HCT116 (cell line): ENCODE measurements around the gene GMDS. TPM values are rescaled to one million over a fixed set of nuclear protein-coding genes. Genes with fewer than 3 reads are reported as not detected.

Source experiments
- ATAC-seq: fragments of 200-7000 bp; cut with Tn5 transposase; 2 replicates; pipeline ENCODE4 v1.9.1; 2020; ENCODE audit warnings: mild to moderate bottlenecking, moderate library complexity
- BruUV-seq: library from RNA; stranded (reverse); fragments of 400-500 nt; replicated peaks from 2 replicates; lab custom pipeline; 2021; lab: Mats Ljungman, UMichigan
- CTCF ChIA-PET: fragments of 300-600 bp; sonication (Branson Sonifier 250); formaldehyde crosslinking; loops from one replicate; lab custom pipeline; 2021; ENCODE audit warnings: antibody characterized with exemption; lab: Charles Lee
- POLR2A ChIA-PET: fragments of 300-600, 350-600 bp; sonication (Branson Sonifier 250); formaldehyde crosslinking; loops from one replicate; lab custom pipeline; 2021; ENCODE audit warnings: antibody characterized with exemption; lab: Charles Lee
- RAD21 ChIA-PET, 2 experiments: fragments of 300-600 bp; sonication (Branson Sonifier 250); formaldehyde crosslinking; loops; one replicate each; lab custom pipeline; 2023; ENCODE audit warnings: low total read pairs in 2 of 2; ENCODE audit not compliant: uncharacterized antibody in 2 of 2, unreplicated experiment in 2 of 2, low non-redundant PET in 1 of 2; lab: Charles Lee
- DNase-seq: peaks from one replicate; pipeline ENCODE4 v3.0.0-alpha.2; 2010; ENCODE audit warnings: low read depth, low spot score
- H2AFZ ChIP-seq: fragments of 200-600 bp; shearing (Covaris generic), sonication (generic); 2 replicates; pipeline ENCODE4 v1.6.1; 2017; ENCODE audit warnings: low read depth, mixed run types, mixed read lengths, antibody characterized with exemption, low read length; ENCODE audit not compliant: poor library complexity, severe bottlenecking
- H3K27ac ChIP-seq: 2 replicates; pipeline ENCODE4 v1.5.1; 2012; ENCODE audit warnings: low read depth, low read length
- H3K27me3 ChIP-seq: fragments of 200-600 bp; sonication (generic); 2 replicates; pipeline ENCODE4 v1.6.1; 2016; ENCODE audit warnings: mixed run types, low read length, mixed read lengths; ENCODE audit not compliant: insufficient read depth
- H3K36me3 ChIP-seq, 2 experiments: fragments of 200-500 bp in 1 of 2; fragments of 200-600 bp in 1 of 2; sonication (Bioruptor generic) in 1 of 2; sonication (generic) in 1 of 2; 2 replicates each; pipeline versions ENCODE4 v1.5.1 to v1.6.1; 2014 to 2016; ENCODE audit warnings: low read length in 2 of 2, inconsistent platforms in 1 of 2, mixed read lengths in 1 of 2, mixed run types in 1 of 2; ENCODE audit not compliant: insufficient read depth in 2 of 2, control insufficient read depth in 1 of 2
- H3K4me1 ChIP-seq, 2 experiments: fragments of 200-600 bp in 1 of 2; sonication (generic) in 1 of 2; 2 replicates each; pipeline versions ENCODE4 v1.5.1 to v1.6.1; 2012 to 2017; ENCODE audit warnings: low read length in 2 of 2, inconsistent platforms in 1 of 2, mild to moderate bottlenecking in 1 of 2, mixed read lengths in 1 of 2, mixed run types in 1 of 2, moderate library complexity in 1 of 2; ENCODE audit not compliant: insufficient read depth in 2 of 2, control insufficient read depth in 1 of 2
- H3K4me2 ChIP-seq: fragments of 200-600 bp; sonication (generic); 2 replicates; pipeline ENCODE4 v1.6.1; 2017; ENCODE audit warnings: mixed run types, low read length, mixed read lengths
- H3K4me3 ChIP-seq, 2 experiments: fragments of 200-600 bp in 1 of 2; sonication (generic) in 1 of 2; replicated peaks in 1 of 2; 2 replicates each; pipeline ENCODE4 v1.5.1; 2011 to 2016; ENCODE audit warnings: low read length in 2 of 2, control low read depth in 1 of 2, low read depth in 1 of 2, mild to moderate bottlenecking in 1 of 2, mixed read lengths in 1 of 2, mixed run types in 1 of 2
- H3K79me2 ChIP-seq: fragments of 200-600 bp; sonication (generic); 2 replicates; pipeline ENCODE4 v1.6.1; 2017; ENCODE audit warnings: mild to moderate bottlenecking, mixed run types, low read length, moderate library complexity, mixed read lengths; ENCODE audit not compliant: insufficient read depth
- H3K9ac ChIP-seq: fragments of 200-600 bp; sonication (generic); 2 replicates; pipeline ENCODE4 v1.6.1; 2016; ENCODE audit warnings: low read length, mixed read lengths
- H3K9me2 ChIP-seq: fragments of 200-600 bp; sonication (generic), shearing (Covaris generic); 2 replicates; pipeline ENCODE4 v1.6.1; 2017; ENCODE audit warnings: mixed run types, mild to moderate bottlenecking, moderate library complexity; ENCODE audit not compliant: insufficient read depth
- H3K9me3 ChIP-seq, 2 experiments: fragments of 200-500 bp in 1 of 2; fragments of 200-600 bp in 1 of 2; sonication (Bioruptor generic) in 1 of 2; sonication (generic) in 1 of 2; 2 replicates each; pipeline ENCODE4 v1.6.1; 2014 to 2017; ENCODE audit warnings: low read length in 2 of 2, mixed read lengths in 2 of 2, inconsistent platforms in 1 of 2, low read depth in 1 of 2, mild to moderate bottlenecking in 1 of 2, mixed run types in 1 of 2, moderate library complexity in 1 of 2; ENCODE audit not compliant: control insufficient read depth in 1 of 2, insufficient read depth in 1 of 2
- H4K20me1 ChIP-seq: fragments of 200-600 bp; sonication (generic), shearing (Covaris generic); 2 replicates; pipeline ENCODE4 v1.6.1; 2017; ENCODE audit warnings: mixed run types, mild to moderate bottlenecking, moderate library complexity; ENCODE audit not compliant: insufficient read depth
- CEBPB ChIP-seq: IDR thresholded peaks from 2 replicates; pipeline ENCODE4 v1.6.1; 2012; ENCODE audit warnings: low read depth
- ELF1 ChIP-seq: IDR thresholded peaks from 2 replicates; pipeline ENCODE4 v1.6.1; 2012; ENCODE audit warnings: low read depth, borderline replicate concordance
- EZH2 ChIP-seq: fragments of 200-600 bp; sonication (generic); IDR thresholded peaks from 2 replicates; pipeline ENCODE4 v1.6.1; 2017; ENCODE audit warnings: antibody characterized with exemption, mixed run types
- POLR2A ChIP-seq: IDR thresholded peaks from 2 replicates; pipeline ENCODE4 v1.7.0; 2011; ENCODE audit warnings: borderline replicate concordance; ENCODE audit not compliant: insufficient read depth, insufficient read length; ENCODE audit errors: extremely low read depth
- RAD21 ChIP-seq: IDR thresholded peaks from 2 replicates; pipeline ENCODE4 v1.6.1; 2012; ENCODE audit warnings: low read depth, mild to moderate bottlenecking
- SIN3A ChIP-seq: IDR thresholded peaks from 2 replicates; pipeline ENCODE4 v1.6.1; 2012; ENCODE audit warnings: low read depth
- YY1 ChIP-seq: IDR thresholded peaks from 2 replicates; pipeline ENCODE4 v1.6.1; 2011; ENCODE audit warnings: low read length, low read depth, moderate library complexity, mild to moderate bottlenecking; ENCODE audit not compliant: insufficient replicate concordance; ENCODE audit errors: extremely low read depth
- ZNF274 ChIP-seq: fragments of 200-500 bp; sonication (Bioruptor generic); IDR thresholded peaks from 2 replicates; pipeline ENCODE4 v1.6.1; 2014; ENCODE audit warnings: mild to moderate bottlenecking, low read depth, low read length, inconsistent platforms
- intact Hi-C: fragments of 100-400 bp; cut with micrococcal nuclease; formaldehyde crosslinking; loops from 2 replicates; pipeline ENCODE4 v1.10.0; 2022
- total RNA-seq: library from RNA; stranded (reverse); gene quantifications from one replicate; pipeline ENCODE4 v1.2.1, GENCODE V29; 2021; ENCODE audit not compliant: unreplicated experiment
- TF ChIP-seq, protein P1 (sequence below): IDR thresholded peaks from 2 replicates; pipeline ENCODE4 v1.6.1; 2011; ENCODE audit warnings: mild to moderate bottlenecking, low read length, moderate library complexity; ENCODE audit not compliant: insufficient replicate concordance; ENCODE audit errors: extremely low read depth
- TF ChIP-seq, protein P2 (sequence below): IDR thresholded peaks from 2 replicates; pipeline ENCODE4 v1.6.1; 2012
- TF ChIP-seq, protein P3 (sequence below): IDR thresholded peaks from 2 replicates; pipeline ENCODE4 v1.6.1; 2012

The GMDS gene
- total RNA-seq, 1 experiment from 2014 or later: 34.4 TPM

DNA sequence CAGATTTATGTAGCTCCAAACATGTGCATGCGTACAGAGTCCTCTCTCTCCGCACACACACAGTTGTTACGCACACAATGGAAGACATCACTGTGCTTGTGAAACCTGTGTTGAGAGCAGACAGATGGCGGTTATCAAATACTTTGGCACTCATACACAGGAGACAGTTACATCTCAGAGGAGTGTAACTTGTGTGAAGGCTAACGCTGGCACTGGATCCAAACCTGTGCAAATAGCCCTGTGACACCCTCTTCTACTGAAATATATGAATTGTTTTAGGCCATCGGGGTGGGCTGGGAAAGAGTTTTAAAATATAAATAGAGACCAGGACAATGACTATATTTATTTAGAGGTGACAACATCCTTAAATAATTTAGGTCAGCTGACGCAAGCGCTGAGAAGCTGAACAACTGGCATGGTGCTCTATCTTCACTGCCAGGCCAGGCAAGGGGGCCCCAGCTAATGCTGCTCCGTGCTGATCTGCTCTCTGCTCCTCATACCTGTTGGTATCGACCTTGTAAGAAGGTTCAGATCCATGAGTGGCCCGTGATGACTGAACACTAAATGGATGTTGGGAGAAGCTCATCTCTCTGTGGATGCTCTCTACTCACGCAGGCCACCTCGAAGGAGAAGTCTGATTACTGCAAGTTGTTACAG, 566.2 kb downstream of the GMDS start (continued):
- TF ChIP-seq, protein P1, sequence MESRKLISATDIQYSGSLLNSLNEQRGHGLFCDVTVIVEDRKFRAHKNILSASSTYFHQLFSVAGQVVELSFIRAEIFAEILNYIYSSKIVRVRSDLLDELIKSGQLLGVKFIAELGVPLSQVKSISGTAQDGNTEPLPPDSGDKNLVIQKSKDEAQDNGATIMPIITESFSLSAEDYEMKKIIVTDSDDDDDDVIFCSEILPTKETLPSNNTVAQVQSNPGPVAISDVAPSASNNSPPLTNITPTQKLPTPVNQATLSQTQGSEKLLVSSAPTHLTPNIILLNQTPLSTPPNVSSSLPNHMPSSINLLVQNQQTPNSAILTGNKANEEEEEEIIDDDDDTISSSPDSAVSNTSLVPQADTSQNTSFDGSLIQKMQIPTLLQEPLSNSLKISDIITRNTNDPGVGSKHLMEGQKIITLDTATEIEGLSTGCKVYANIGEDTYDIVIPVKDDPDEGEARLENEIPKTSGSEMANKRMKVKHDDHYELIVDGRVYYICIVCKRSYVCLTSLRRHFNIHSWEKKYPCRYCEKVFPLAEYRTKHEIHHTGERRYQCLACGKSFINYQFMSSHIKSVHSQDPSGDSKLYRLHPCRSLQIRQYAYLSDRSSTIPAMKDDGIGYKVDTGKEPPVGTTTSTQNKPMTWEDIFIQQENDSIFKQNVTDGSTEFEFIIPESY: no peak
- TF ChIP-seq, protein P2, sequence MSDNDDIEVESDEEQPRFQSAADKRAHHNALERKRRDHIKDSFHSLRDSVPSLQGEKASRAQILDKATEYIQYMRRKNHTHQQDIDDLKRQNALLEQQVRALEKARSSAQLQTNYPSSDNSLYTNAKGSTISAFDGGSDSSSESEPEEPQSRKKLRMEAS: no peak
- TF ChIP-seq EZH2 (no peak), ZNF274 (no peak), RAD21 (no peak), CEBPB (no peak), YY1 (no peak)

DNA sequence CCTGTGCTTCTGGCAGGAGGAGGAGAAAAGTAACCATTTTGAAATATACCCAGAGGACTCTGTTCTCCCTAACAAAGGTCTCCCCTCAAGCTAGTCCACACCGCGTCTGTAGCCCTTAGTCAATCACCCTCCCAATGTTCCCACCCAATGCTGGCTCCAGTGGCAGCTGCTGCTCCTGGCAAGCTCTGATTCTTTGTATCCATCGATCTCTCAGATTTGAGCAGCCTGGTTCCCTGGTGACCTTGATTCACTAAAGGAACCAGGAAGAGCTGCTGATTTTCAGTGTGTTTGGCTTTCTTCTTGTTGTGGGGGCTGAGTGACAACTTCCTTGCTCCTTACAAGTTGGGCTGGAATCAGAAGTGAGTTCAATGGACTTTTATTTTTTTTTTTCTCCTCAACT, 567.2 kb downstream of the GMDS start:
- DNase-seq: no peak
- BruUV-seq: no TSS peak

More for the DNA sequence above, 567.2 kb downstream of the GMDS start:
- ChIA-PET CTCF (no interaction called here), RAD21 (no interaction called here), POLR2A (no interaction called here)
- Histone ChIP-seq H4K20me1 (no peaks in the 10 kb centered on the region), H3K27ac (no peak overlapping the region), H3K27me3 (no peaks in the 10 kb centered on the region), H3K9me2 (no peaks in the 10 kb centered on the region), H3K4me2 (no peak overlapping the region), H2AFZ (no peak overlapping the region), H3K9me3 (no peaks in the 10 kb centered on the region), H3K4me1 (peaks cover 3 to 16% of the 10 kb centered on the region in 2 experiments; a peak in 3 of 4 replicates), H3K79me2 (no peaks in the 10 kb centered on the region), H3K9ac (no peak overlapping the region), H3K36me3 (no peaks in the 10 kb centered on the region), H3K4me3 (no peak overlapping the region)
- intact Hi-C loops: no loop called here
- no peak for ATAC-seq
- TF ChIP-seq, protein P3, sequence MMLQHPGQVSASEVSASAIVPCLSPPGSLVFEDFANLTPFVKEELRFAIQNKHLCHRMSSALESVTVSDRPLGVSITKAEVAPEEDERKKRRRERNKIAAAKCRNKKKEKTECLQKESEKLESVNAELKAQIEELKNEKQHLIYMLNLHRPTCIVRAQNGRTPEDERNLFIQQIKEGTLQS: no peak
- no peak for TF ChIP-seq ELF1
- TF ChIP-seq POLR2A: no peak
- no peak for TF ChIP-seq SIN3A
